Activated CD4-positive, alpha-beta memory T cell treated with anti-CD3 and anti-CD28 coated beads, Interleukin-2, amount 10 ng/mL, durations not matched to agents 7 days and 5 days (primary cell): ENCODE results near the gene KCNJ1. TPM values are rescaled to one million over a fixed set of nuclear protein-coding genes. Genes with fewer than 3 reads are reported as not detected.
A peak's percentile ranks its signal among the peaks of the same experiment; 100 is the strongest.

Experiments used
- CTCF ChIA-PET: fragments of 350-600 bp; sonication (Branson Sonifier 250); formaldehyde crosslinking; loops from one replicate; lab custom pipeline; 2021; ENCODE audit warnings: antibody characterized with exemption, inconsistent platforms; lab: Charles Lee
- POLR2A ChIA-PET: fragments of 350-600 bp; sonication (Branson Sonifier 250); formaldehyde crosslinking; loops from one replicate; lab custom pipeline; 2021; ENCODE audit warnings: antibody characterized with exemption; lab: Charles Lee
- DNase-seq: peaks from one replicate; pipeline ENCODE4 v3.0.0-alpha.2; 2020
- H3K27ac Mint-ChIP-seq: one replicate; pipeline ENCODE4 v1.8.0; 2021; ENCODE audit warnings: mild to moderate bottlenecking, mixed read lengths
- H3K27me3 Mint-ChIP-seq: one replicate; pipeline ENCODE4 v1.8.0; 2021; ENCODE audit warnings: mixed read lengths
- H3K36me3 Mint-ChIP-seq: one replicate; pipeline ENCODE4 v1.8.0; 2021; ENCODE audit warnings: low read depth, mixed read lengths
- H3K4me1 Mint-ChIP-seq: one replicate; pipeline ENCODE4 v1.8.0; 2021; ENCODE audit warnings: mixed read lengths
- H3K4me3 Mint-ChIP-seq: one replicate; pipeline ENCODE4 v1.8.0; 2021; ENCODE audit warnings: mild to moderate bottlenecking, mixed read lengths
- H3K9me3 Mint-ChIP-seq: one replicate; pipeline ENCODE4 v1.8.0; 2021; ENCODE audit warnings: mixed read lengths
- total RNA-seq, 2 experiments: library from RNA; stranded (reverse); gene quantifications; one replicate each; pipeline ENCODE4 v1.2.3, GENCODE V29; 2021

KCNJ1 gene
- total RNA-seq, 2 experiments from 2014 or later, result not detected

GRCh38 chr11:128814856-128815705 lies 52.0 kb downstream of the KCNJ1 start:
- Mint-ChIP-seq H3K27me3 (no peaks in the 10 kb centered on the region), H3K9me3 (no peaks in the 10 kb centered on the region), H3K4me3 (no peak overlapping the region), H3K36me3 (peaks cover 49% of the 10 kb centered on the region), H3K27ac (no peak overlapping the region), H3K4me1 (peaks cover 1% of the 10 kb centered on the region)
- no peak for DNase-seq
- ChIA-PET POLR2A (no interaction called here), CTCF (no interaction called here)

GRCh38 chr11:128813729-128814128 lies 53.4 kb downstream of the KCNJ1 start:
- H3K36me3 Mint-ChIP-seq, result peaks cover 62% of the 10 kb centered on the region
- H3K4me3 Mint-ChIP-seq, result no peak overlapping the region
- CTCF ChIA-PET, result no interaction called here
- POLR2A ChIA-PET, result no interaction called here
- no peak overlapping the region for H3K27ac Mint-ChIP-seq
- no peak for DNase-seq
- peaks cover 5% of the 10 kb centered on the region for H3K4me1 Mint-ChIP-seq
- no peaks in the 10 kb centered on the region for H3K9me3 Mint-ChIP-seq
- no peaks in the 10 kb centered on the region for H3K27me3 Mint-ChIP-seq

- peaks cover 74% of the 10 kb centered on the region for H3K36me3 Mint-ChIP-seq
- peak overlapping the region; percentile 33 for H3K27ac Mint-ChIP-seq
- H3K9me3 Mint-ChIP-seq, result no peaks in the 10 kb centered on the region
- no peak for DNase-seq
- peaks cover 13% of the 10 kb centered on the region for H3K4me1 Mint-ChIP-seq
- CTCF ChIA-PET, result interaction anchor here (0.6 to 4.2 kb wide), 5 partner anchors 18 to 653 kb away, joined by 3 to 20 read pairs (median 3); no protein-coding TSS in a partner anchor
- no peak overlapping the region for H3K4me3 Mint-ChIP-seq
- H3K27me3 Mint-ChIP-seq, result no peaks in the 10 kb centered on the region
- POLR2A ChIA-PET, result interaction anchor here (1.1 kb wide), 1 partner anchor 10 kb away, joined by 3 read pairs; no protein-coding TSS in a partner anchor
Measured at GRCh38 chr11:128810784-128811514, 56.1 kb downstream of the KCNJ1 start.

GRCh38 chr11:128809128-128809527 lies 58.0 kb downstream of the KCNJ1 start:
- H3K4me3 Mint-ChIP-seq, result no peak overlapping the region
- peaks cover 12% of the 10 kb centered on the region for H3K4me1 Mint-ChIP-seq
- no peaks in the 10 kb centered on the region for H3K9me3 Mint-ChIP-seq
- H3K27ac Mint-ChIP-seq, result no peak overlapping the region
- peaks cover 75% of the 10 kb centered on the region for H3K36me3 Mint-ChIP-seq
- DNase-seq, result no peak
- no peaks in the 10 kb centered on the region for H3K27me3 Mint-ChIP-seq
- CTCF ChIA-PET, result interaction anchor here (1.9 to 4.2 kb wide), 2 partner anchors 18 to 21 kb away, joined by 4 to 20 read pairs; no protein-coding TSS in a partner anchor
- POLR2A ChIA-PET, result no interaction called here

GRCh38 chr11:128807909-128808308 lies 59.2 kb downstream of the KCNJ1 start:
- H3K9me3 Mint-ChIP-seq, result no peaks in the 10 kb centered on the region
- H3K4me3 Mint-ChIP-seq, result no peak overlapping the region
- peaks cover 80% of the 10 kb centered on the region for H3K36me3 Mint-ChIP-seq
- no peaks in the 10 kb centered on the region for H3K27me3 Mint-ChIP-seq
- no peak overlapping the region for H3K27ac Mint-ChIP-seq
- peaks cover 22% of the 10 kb centered on the region for H3K4me1 Mint-ChIP-seq
- CTCF ChIA-PET, result interaction anchor here (1.0 to 1.7 kb wide), 3 partner anchors 23 to 50 kb away, joined by 3 to 6 read pairs (median 5); no protein-coding TSS in a partner anchor
- no peak for DNase-seq
- POLR2A ChIA-PET, result no interaction called here

- Mint-ChIP-seq H3K27me3 (no peaks in the 10 kb centered on the region), H3K36me3 (peaks cover 83% of the 10 kb centered on the region), H3K4me1 (peaks cover 34% of the 10 kb centered on the region), H3K4me3 (no peak overlapping the region), H3K9me3 (no peaks in the 10 kb centered on the region), H3K27ac (no peak overlapping the region)
- ChIA-PET CTCF (interaction anchor here (1.7 kb wide), 1 partner anchor 24 kb away, joined by 6 read pairs; no protein-coding TSS in a partner anchor), POLR2A (no interaction called here)
- DNase-seq, result no peak
Measured at GRCh38 chr11:128806506-128807261, 60.4 kb downstream of the KCNJ1 start.

- Mint-ChIP-seq H3K27me3 (no peaks in the 10 kb centered on the region), H3K36me3 (peaks cover 83% of the 10 kb centered on the region)
- POLR2A ChIA-PET, result no interaction called here
Measured at GRCh38 chr11:128804481-128804880, 62.6 kb downstream of the KCNJ1 start.

GRCh38 chr11:128803449-128804245 lies 63.4 kb downstream of the KCNJ1 start:
- Mint-ChIP-seq H3K4me1 (peaks cover 36% of the 10 kb centered on the region), H3K4me3 (no peak overlapping the region), H3K27me3 (no peaks in the 10 kb centered on the region), H3K9me3 (no peaks in the 10 kb centered on the region), H3K27ac (peak overlapping the region; percentile 0), H3K36me3 (peaks cover 82% of the 10 kb centered on the region)
- DNase-seq, result no peak
- POLR2A ChIA-PET, result no interaction called here
- CTCF ChIA-PET, result interaction anchor here (1.0 kb wide), 1 partner anchor 27 kb away, joined by 3 read pairs; no protein-coding TSS in a partner anchor

More at GRCh38 chr11:128804481-128804880, 62.6 kb downstream of the KCNJ1 start:
- Mint-ChIP-seq H3K4me3 (no peak overlapping the region), H3K27ac (no peak overlapping the region), H3K9me3 (no peaks in the 10 kb centered on the region), H3K4me1 (peaks cover 39% of the 10 kb centered on the region)
- CTCF ChIA-PET, result interaction anchor here (1.0 kb wide), 1 partner anchor 26 kb away, joined by 3 read pairs; no protein-coding TSS in a partner anchor
- DNase-seq, result no peak

GRCh38 chr11:128803011-128803410 lies 64.1 kb downstream of the KCNJ1 start:
- H3K36me3 Mint-ChIP-seq, result peaks cover 88% of the 10 kb centered on the region
- H3K4me3 Mint-ChIP-seq, result no peak overlapping the region
- no peak for DNase-seq
- H3K9me3 Mint-ChIP-seq, result no peaks in the 10 kb centered on the region
- H3K4me1 Mint-ChIP-seq, result peaks cover 36% of the 10 kb centered on the region
- POLR2A ChIA-PET, result no interaction called here
- no peaks in the 10 kb centered on the region for H3K27me3 Mint-ChIP-seq
- CTCF ChIA-PET, result interaction anchor here (1.3 kb wide), 2 partner anchors 28 to 45 kb away, joined by 3 read pairs; no protein-coding TSS in a partner anchor
- H3K27ac Mint-ChIP-seq, result peak overlapping the region; percentile 0

- peaks cover 88% of the 10 kb centered on the region for H3K36me3 Mint-ChIP-seq
- no peak overlapping the region for H3K4me3 Mint-ChIP-seq
- H3K27ac Mint-ChIP-seq, result peak overlapping the region; percentile 0
- POLR2A ChIA-PET, result no interaction called here
- CTCF ChIA-PET, result interaction anchor here (1.3 kb wide), 2 partner anchors 28 to 46 kb away, joined by 3 read pairs; no protein-coding TSS in a partner anchor
- no peaks in the 10 kb centered on the region for H3K27me3 Mint-ChIP-seq
- H3K9me3 Mint-ChIP-seq, result no peaks in the 10 kb centered on the region
- DNase-seq, result no peak
- peaks cover 32% of the 10 kb centered on the region for H3K4me1 Mint-ChIP-seq
Measured at GRCh38 chr11:128802358-128802981, 64.6 kb downstream of the KCNJ1 start.

- H3K27me3 Mint-ChIP-seq, result no peaks in the 10 kb centered on the region
- no peak for DNase-seq
- peaks cover 89% of the 10 kb centered on the region for H3K36me3 Mint-ChIP-seq
- H3K9me3 Mint-ChIP-seq, result no peaks in the 10 kb centered on the region
- H3K4me3 Mint-ChIP-seq, result no peak overlapping the region
- no peak overlapping the region for H3K27ac Mint-ChIP-seq
- ChIA-PET POLR2A (interaction anchor here (1.4 kb wide), 1 partner anchor 9 kb away, joined by 3 read pairs; no protein-coding TSS in a partner anchor), CTCF (no interaction called here)
- H3K4me1 Mint-ChIP-seq, result peaks cover 32% of the 10 kb centered on the region
Measured at GRCh38 chr11:128800871-128801417, 66.2 kb downstream of the KCNJ1 start.
